ENCODE data around the gene ACADSB.

The ACADSB gene

GRCh38 chr10:123009105-123009820, 457 bp downstream of the ACADSB start:
- TF ChIP-seq CTCF (IDR thresholded peaks at IDR 0.05; ENCODE audit: insufficient read depth, low read depth, low read length, missing control alignments) = no peak
- peak; percentile 8 for DNase-seq (ENCODE audit: low read depth)
- peak overlapping the region; percentile 95 for H3K4me3 ChIP-seq (ENCODE audit: low read depth, low read length)

GRCh38 chr10:123011987-123012386, 3.2 kb downstream of the ACADSB start:
- no peak overlapping the region for H3K4me3 ChIP-seq (ENCODE audit: low read depth, low read length)
- no peak for TF ChIP-seq CTCF (IDR thresholded peaks at IDR 0.05; ENCODE audit: insufficient read depth, low read depth, low read length, missing control alignments)
- DNase-seq (ENCODE audit: low read depth) = no peak

GRCh38 chr10:123013456-123014419, 4.9 kb downstream of the ACADSB start:
- H3K4me3 ChIP-seq (ENCODE audit: low read depth, low read length) = no peak overlapping the region
- DNase-seq (ENCODE audit: low read depth) = no peak
- TF ChIP-seq CTCF (IDR thresholded peaks at IDR 0.05; ENCODE audit: insufficient read depth, low read depth, low read length, missing control alignments) = no peak

- no peak for TF ChIP-seq CTCF (IDR thresholded peaks at IDR 0.05; ENCODE audit: insufficient read depth, low read depth, low read length, missing control alignments)
- no peak overlapping the region for H3K4me3 ChIP-seq (ENCODE audit: low read depth, low read length)
- DNase-seq (ENCODE audit: low read depth) = no peak
These were observed 6.0 kb downstream of the ACADSB start for GRCh38 chr10:123014772-123015171.

GRCh38 chr10:123016228-123016627, 7.4 kb downstream of the ACADSB start:
- no peak overlapping the region for H3K4me3 ChIP-seq (ENCODE audit: low read depth, low read length)
- DNase-seq (ENCODE audit: low read depth) = no peak
- no peak for TF ChIP-seq CTCF (IDR thresholded peaks at IDR 0.05; ENCODE audit: insufficient read depth, low read depth, low read length, missing control alignments)

- TF ChIP-seq CTCF (IDR thresholded peaks at IDR 0.05; ENCODE audit: insufficient read depth, low read depth, low read length, missing control alignments) = no peak
- DNase-seq (ENCODE audit: low read depth) = no peak
- no peak overlapping the region for H3K4me3 ChIP-seq (ENCODE audit: low read depth, low read length)
These were observed 8.8 kb downstream of the ACADSB start for GRCh38 chr10:123017421-123018165.

All from GM12865 (cell line).